Left lung (tissue), 10 donors: ENCODE results near the gene EPHA8. TPM values are rescaled to one million over a fixed set of nuclear protein-coding genes. Genes with fewer than 3 reads are reported as not detected.

Experiments
- ATAC-seq: fragments of 200-7000 bp; cut with Tn5 transposase; one replicate; pipeline ENCODE4 v1.9.1; 2020; ENCODE audit warnings: moderate library complexity
- DNase-seq, 4 donors: peaks; one replicate each; pipeline ENCODE4 v3.0.0-alpha.2; 2013 to 2020
- H3K27ac ChIP-seq, 2 donors: fragments of 200-600 bp; sonication (generic) in 1 of 2; one replicate each; pipeline versions ENCODE4 v1.5.0 to v1.8.0; 2020 to 2021
- H3K27me3 ChIP-seq, 2 donors: fragments of 200-600 bp; sonication (generic) in 1 of 2; one replicate each; pipeline versions ENCODE4 v1.5.0 to v1.8.0; 2020 to 2021
- H3K36me3 ChIP-seq, 2 donors: fragments of 200-600 bp; sonication (generic) in 1 of 2; one replicate each; pipeline versions ENCODE4 v1.5.0 to v1.8.0; 2020 to 2021
- H3K4me1 ChIP-seq, 2 donors: fragments of 200-600 bp; one replicate each; pipeline ENCODE4 v1.8.0; 2021
- H3K4me3 ChIP-seq, 2 donors: fragments of 200-600 bp; sonication (generic) in 1 of 2; one replicate each; pipeline versions ENCODE4 v1.5.0 to v1.8.0; 2020 to 2021; ENCODE audit warnings: mild to moderate bottlenecking in 1 of 2
- H3K9me3 ChIP-seq, 2 donors: fragments of 200-600 bp; sonication (generic) in 1 of 2; one replicate each; pipeline versions ENCODE4 v1.5.0 to v1.8.0; 2020 to 2021
- intact Hi-C, 2 donors: fragments of 100-400 bp; cut with DNase I; formaldehyde crosslinking; loops; one replicate each; pipeline versions ENCODE4 v1.11.2 to v1.14.2; 2022
- polyA plus RNA-seq, 6 donors: library from polyadenylated mRNA; unstranded; fragments of 120-200 nt; gene quantifications; one replicate each; pipeline ENCODE4 v1.2.1, GENCODE V29; 2013; ENCODE audit not compliant: insufficient read length in 6 of 6
- total RNA-seq, 2 donors: library from RNA; stranded (reverse); fragmentation: NEBNext Ultra II Directional; extraction: Animal tissue kit (Norgen Biotek cat#: 25700); gene quantifications; one replicate each; pipeline ENCODE4 v1.2.1, GENCODE V29; 2021
- TF ChIP-seq, protein P1 (sequence below), 2 donors: fragments of 200-600 bp; sonication (generic) in 1 of 2; IDR thresholded peaks; one replicate each; pipeline versions ENCODE4 v1.5.0 to v1.8.0; 2021; ENCODE audit warnings: antibody characterized with exemption in 2 of 2
- donor health status: DM: no; HTN: yes; CAD: no.
- donor health status: DM: no; HTN: no; CAD: no.

Gene EPHA8
- total and polyA plus RNA-seq, 8 donors = 0.07 to 0.21 (median 0.18) TPM; not detected in 5

DNA sequence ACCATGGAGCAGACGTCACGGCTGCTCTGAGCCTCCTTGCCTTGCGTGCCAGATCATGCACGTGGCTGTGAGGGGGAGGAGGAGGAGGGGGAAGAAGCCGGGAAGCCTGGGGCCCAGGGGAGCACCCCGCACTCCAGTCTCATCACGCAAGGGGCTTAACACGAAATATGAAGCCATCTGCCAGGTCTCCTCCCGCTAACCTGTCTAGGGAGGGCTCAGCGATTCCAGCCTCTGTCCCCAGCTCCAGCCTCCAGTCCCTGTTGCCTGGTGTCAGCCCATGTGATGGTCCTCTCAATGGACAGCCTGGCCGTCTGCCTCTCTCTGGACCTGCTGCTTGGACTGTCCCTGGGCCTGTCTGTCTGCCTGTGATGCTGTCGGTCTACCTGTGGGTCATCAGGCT, 50.7 kb downstream of the EPHA8 start:
- ATAC-seq = no peak
- Histone ChIP-seq H3K36me3 (no peaks in the 10 kb centered on the region), H3K4me3 (no peak overlapping the region), H3K27me3 (peaks cover 5 to 95% of the 10 kb centered on the region in 2 donors), H3K9me3 (no peaks in the 10 kb centered on the region), H3K27ac (no peak overlapping the region), H3K4me1 (no peaks in the 10 kb centered on the region)
- no peak for DNase-seq
- TF ChIP-seq, protein P1, sequence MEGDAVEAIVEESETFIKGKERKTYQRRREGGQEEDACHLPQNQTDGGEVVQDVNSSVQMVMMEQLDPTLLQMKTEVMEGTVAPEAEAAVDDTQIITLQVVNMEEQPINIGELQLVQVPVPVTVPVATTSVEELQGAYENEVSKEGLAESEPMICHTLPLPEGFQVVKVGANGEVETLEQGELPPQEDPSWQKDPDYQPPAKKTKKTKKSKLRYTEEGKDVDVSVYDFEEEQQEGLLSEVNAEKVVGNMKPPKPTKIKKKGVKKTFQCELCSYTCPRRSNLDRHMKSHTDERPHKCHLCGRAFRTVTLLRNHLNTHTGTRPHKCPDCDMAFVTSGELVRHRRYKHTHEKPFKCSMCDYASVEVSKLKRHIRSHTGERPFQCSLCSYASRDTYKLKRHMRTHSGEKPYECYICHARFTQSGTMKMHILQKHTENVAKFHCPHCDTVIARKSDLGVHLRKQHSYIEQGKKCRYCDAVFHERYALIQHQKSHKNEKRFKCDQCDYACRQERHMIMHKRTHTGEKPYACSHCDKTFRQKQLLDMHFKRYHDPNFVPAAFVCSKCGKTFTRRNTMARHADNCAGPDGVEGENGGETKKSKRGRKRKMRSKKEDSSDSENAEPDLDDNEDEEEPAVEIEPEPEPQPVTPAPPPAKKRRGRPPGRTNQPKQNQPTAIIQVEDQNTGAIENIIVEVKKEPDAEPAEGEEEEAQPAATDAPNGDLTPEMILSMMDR (IDR thresholded peaks at IDR 0.05) = no peak
- intact Hi-C loops = no loop called here

DNA sequence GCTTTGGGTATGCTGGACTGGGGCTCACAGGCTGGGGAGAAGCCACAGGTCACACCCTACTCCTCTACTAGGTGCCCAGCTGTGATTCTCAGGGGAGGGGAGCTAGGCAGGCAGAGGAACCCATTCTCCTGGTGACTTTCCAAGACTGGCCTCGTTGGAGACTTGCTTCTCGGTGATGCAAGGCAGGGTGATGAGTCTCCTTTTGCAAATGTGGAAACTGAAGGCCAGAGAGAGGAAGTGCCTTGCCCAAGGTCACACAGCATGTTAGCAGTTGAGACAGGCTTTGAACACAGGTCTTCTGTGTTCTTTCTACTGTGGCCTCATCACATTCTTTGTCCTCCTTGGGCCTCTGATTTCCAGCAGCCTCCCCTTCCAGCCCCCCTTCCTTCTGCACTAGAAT, 52.6 kb downstream of the EPHA8 start:
- no peak for ATAC-seq
- H3K9me3 ChIP-seq = no peaks in the 10 kb centered on the region
- no peaks in the 10 kb centered on the region for H3K36me3 ChIP-seq
- peaks cover 5 to 98% of the 10 kb centered on the region in 2 donors for H3K27me3 ChIP-seq
- no peak overlapping the region for H3K4me3 ChIP-seq
- TF ChIP-seq, protein P1 (IDR thresholded peaks at IDR 0.05) = no peak
- no peak overlapping the region for H3K27ac ChIP-seq
- DNase-seq = no peak
- no peaks in the 10 kb centered on the region for H3K4me1 ChIP-seq
- intact Hi-C loops = no loop called here

DNA sequence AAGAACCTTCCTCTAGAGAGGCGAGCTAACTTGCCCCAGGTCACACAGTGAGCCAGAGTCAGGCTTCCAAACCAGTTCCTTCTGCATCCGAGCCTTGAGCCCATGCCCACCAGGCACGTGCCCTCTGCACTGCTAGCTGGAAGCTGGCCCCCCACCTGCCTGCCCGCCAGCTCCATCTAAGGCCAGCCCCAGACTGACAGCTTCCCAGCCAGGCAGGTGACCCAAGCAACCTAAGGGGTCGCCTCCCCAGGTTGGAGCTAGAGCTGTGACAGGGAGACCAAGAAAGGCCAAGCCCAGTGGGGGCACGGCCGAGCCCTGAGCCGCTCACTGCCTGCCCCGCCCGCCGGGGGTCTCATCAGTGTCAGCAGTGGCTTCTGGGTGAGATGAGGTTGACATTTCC, 53.3 kb downstream of the EPHA8 start:
- H3K27ac ChIP-seq = no peak overlapping the region
- DNase-seq (no peak), ATAC-seq (no peak)
- no peaks in the 10 kb centered on the region for H3K36me3 ChIP-seq
- intact Hi-C loops = no loop called here
- H3K9me3 ChIP-seq = no peaks in the 10 kb centered on the region
- TF ChIP-seq, protein P1 (IDR thresholded peaks at IDR 0.05) = no peak
- H3K4me3 ChIP-seq = no peak overlapping the region
- no peaks in the 10 kb centered on the region for H3K4me1 ChIP-seq
- H3K27me3 ChIP-seq = peaks cover 5 to 98% of the 10 kb centered on the region in 2 donors

DNA sequence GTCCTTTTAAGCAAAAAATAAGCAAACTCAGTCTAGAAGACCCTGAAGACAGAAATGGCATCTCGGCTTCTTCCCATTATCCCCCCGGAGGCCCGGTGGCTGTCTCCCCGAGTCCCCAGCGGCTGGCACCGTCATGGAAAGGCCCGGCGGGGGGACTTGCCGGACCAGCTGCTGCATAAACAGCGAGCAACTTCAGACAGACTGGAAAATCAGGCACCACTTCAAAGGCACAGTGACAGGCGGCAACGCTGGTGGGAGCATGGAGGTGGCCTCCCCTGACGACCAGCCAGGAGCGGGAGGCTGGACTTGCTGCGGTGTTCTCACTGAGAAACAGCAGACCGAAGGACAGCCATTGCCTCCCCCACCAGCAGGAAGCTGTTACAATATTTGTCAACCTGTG, 54.8 kb downstream of the EPHA8 start:
- Histone ChIP-seq H3K4me1 (no peaks in the 10 kb centered on the region), H3K9me3 (no peaks in the 10 kb centered on the region), H3K4me3 (no peak overlapping the region), H3K27ac (no peak overlapping the region), H3K36me3 (no peaks in the 10 kb centered on the region), H3K27me3 (peaks cover 5 to 99% of the 10 kb centered on the region in 2 donors)
- DNase-seq (peak in 1 of 4 donors; percentile 47), ATAC-seq (no peak)
- TF ChIP-seq, protein P1 (IDR thresholded peaks at IDR 0.05) = no peak
- intact Hi-C loops = no loop called here

DNA sequence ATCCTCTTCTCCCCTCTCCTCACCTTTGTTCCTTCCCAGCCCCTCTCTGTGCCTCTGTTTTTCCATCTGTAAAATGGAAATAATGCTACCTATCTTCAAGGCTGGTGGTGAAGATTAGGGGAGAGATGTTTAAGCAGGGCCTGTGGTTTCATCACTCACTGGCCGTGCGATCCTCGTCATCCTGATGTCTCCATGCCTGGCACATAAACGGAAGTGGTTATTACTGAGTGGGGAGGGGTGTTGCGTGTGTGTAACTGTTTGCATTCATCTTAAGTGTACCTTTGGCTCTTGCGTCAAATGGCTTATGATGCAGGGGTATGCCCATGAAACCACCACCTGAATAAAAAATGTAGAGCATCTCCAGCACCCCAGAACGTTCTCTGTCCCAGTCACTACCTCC, 56.0 kb downstream of the EPHA8 start:
- Histone ChIP-seq H3K4me1 (no peaks in the 10 kb centered on the region), H3K9me3 (no peaks in the 10 kb centered on the region), H3K27ac (no peak overlapping the region), H3K27me3 (peaks cover 5 to 98% of the 10 kb centered on the region in 2 donors), H3K36me3 (no peaks in the 10 kb centered on the region), H3K4me3 (no peak overlapping the region)
- intact Hi-C loops = no loop called here
- no peak for ATAC-seq
- TF ChIP-seq, protein P1 (IDR thresholded peaks at IDR 0.05) = no peak
- no peak for DNase-seq
